Measurements from ENCODE around the gene OR8G5.

Gene OR8G5

DNA sequence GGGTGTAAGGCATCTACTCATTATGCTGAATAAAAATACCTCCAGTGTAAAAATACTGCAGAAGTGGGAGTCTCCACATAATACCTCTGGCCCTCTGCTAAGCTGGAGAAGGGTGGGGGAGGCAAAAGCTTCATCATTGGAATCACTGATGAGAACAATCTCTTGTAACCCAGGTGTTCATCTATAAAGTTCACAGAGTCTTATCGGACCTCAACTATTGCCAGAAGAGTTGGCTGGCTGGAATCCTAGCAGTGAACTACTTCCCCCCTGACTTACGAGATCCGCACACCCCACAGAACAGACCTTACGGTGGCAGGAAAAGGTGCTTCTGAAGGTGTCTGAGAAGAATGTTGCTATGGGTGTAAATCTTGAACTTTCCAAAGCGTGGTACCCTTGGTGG lies 55.1 kb downstream of the OR8G5 start:
- TF ChIP-seq SPI1 (IDR thresholded peaks at IDR 0.05; ENCODE audit: low read depth, low read length) = no peak
- TF ChIP-seq POU2F2 (IDR thresholded peaks at IDR 0.05; ENCODE audit: low read depth, low read length) = no peak
- TF ChIP-seq PAX5 (IDR thresholded peaks at IDR 0.05; ENCODE audit: insufficient read depth, low read length, severe bottlenecking) = no peak
- no peak for TF ChIP-seq POLR2AphosphoS5 (IDR thresholded peaks at IDR 0.05; ENCODE audit: low read depth, low read length)
- TF ChIP-seq TAF1 (IDR thresholded peaks at IDR 0.05; ENCODE audit: low read depth, low read length) = no peak
- no peak for TF ChIP-seq POLR2A (IDR thresholded peaks at IDR 0.05; ENCODE audit: low read depth, low read length)
- FAIRE-seq (no peak), DNase-seq (ENCODE audit: insufficient read length, low spot score) (no peak)

- DNase-seq (ENCODE audit: insufficient read length, low spot score) (no peak), FAIRE-seq (no peak)
- TF ChIP-seq TAF1 (IDR thresholded peaks at IDR 0.05; ENCODE audit: low read depth, low read length) (no peak), POLR2AphosphoS5 (IDR thresholded peaks at IDR 0.05; ENCODE audit: low read depth, low read length) (no peak), POLR2A (IDR thresholded peaks at IDR 0.05; ENCODE audit: low read depth, low read length) (no peak), POU2F2 (IDR thresholded peaks at IDR 0.05; ENCODE audit: low read depth, low read length) (no peak), SPI1 (IDR thresholded peaks at IDR 0.05; ENCODE audit: low read depth, low read length) (no peak), PAX5 (IDR thresholded peaks at IDR 0.05; ENCODE audit: insufficient read depth, low read length, severe bottlenecking) (no peak)
Observed at GRCh38 chr11:124311670-124312069, 55.5 kb downstream of the OR8G5 start.

GRCh38 chr11:124313131-124313530 lies 57.0 kb downstream of the OR8G5 start:
- no peak for DNase-seq (ENCODE audit: insufficient read length, low spot score)
- TF ChIP-seq POU2F2 (IDR thresholded peaks at IDR 0.05; ENCODE audit: low read depth, low read length) (no peak), POLR2A (IDR thresholded peaks at IDR 0.05; ENCODE audit: low read depth, low read length) (no peak), SPI1 (IDR thresholded peaks at IDR 0.05; ENCODE audit: low read depth, low read length) (no peak), POLR2AphosphoS5 (IDR thresholded peaks at IDR 0.05; ENCODE audit: low read depth, low read length) (no peak), TAF1 (IDR thresholded peaks at IDR 0.05; ENCODE audit: low read depth, low read length) (no peak), PAX5 (IDR thresholded peaks at IDR 0.05; ENCODE audit: insufficient read depth, low read length, severe bottlenecking) (no peak)
- FAIRE-seq = no peak

- TF ChIP-seq POLR2A (IDR thresholded peaks at IDR 0.05; ENCODE audit: low read depth, low read length) (no peak), POLR2AphosphoS5 (IDR thresholded peaks at IDR 0.05; ENCODE audit: low read depth, low read length) (no peak), POU2F2 (IDR thresholded peaks at IDR 0.05; ENCODE audit: low read depth, low read length) (no peak), PAX5 (IDR thresholded peaks at IDR 0.05; ENCODE audit: insufficient read depth, low read length, severe bottlenecking) (no peak), TAF1 (IDR thresholded peaks at IDR 0.05; ENCODE audit: low read depth, low read length) (no peak), SPI1 (IDR thresholded peaks at IDR 0.05; ENCODE audit: low read depth, low read length) (no peak)
- FAIRE-seq (no peak), DNase-seq (ENCODE audit: insufficient read length, low spot score) (no peak)
Observed at GRCh38 chr11:124313849-124314248, 57.7 kb downstream of the OR8G5 start, which contains the start of gene OR8D1. Gene OR8D1, minus strand, starts transcription at chr11:124313949. Its CDS starts 3,183 bp downstream, at chr11:124310766.

- TF ChIP-seq POU2F2 (IDR thresholded peaks at IDR 0.05; ENCODE audit: low read depth, low read length) = no peak
- TF ChIP-seq POLR2A (IDR thresholded peaks at IDR 0.05; ENCODE audit: low read depth, low read length) = no peak
- TF ChIP-seq SPI1 (IDR thresholded peaks at IDR 0.05; ENCODE audit: low read depth, low read length) = no peak
- no peak for TF ChIP-seq TAF1 (IDR thresholded peaks at IDR 0.05; ENCODE audit: low read depth, low read length)
- no peak for DNase-seq (ENCODE audit: insufficient read length, low spot score)
- no peak for FAIRE-seq
Observed at GRCh38 chr11:124315052-124315451, 58.9 kb downstream of the OR8G5 start.
